B cell (primary cell): ENCODE data around the gene GALNT18. TPM values are rescaled to one million over a fixed set of nuclear protein-coding genes. Genes with fewer than 3 reads are reported as not detected.

Experiments used
- ATAC-seq: fragments of 200-7000 bp; cut with Tn5 transposase; one replicate; pipeline ENCODE4 v1.10.0; 2021; ENCODE audit warnings: low read depth, mild to moderate bottlenecking, moderate number of reproducible peaks, moderate library complexity
- CTCF ChIA-PET: fragments of 350-600 bp; sonication (Branson Sonifier 250); formaldehyde crosslinking; loops from one replicate; lab custom pipeline; 2021; ENCODE audit warnings: antibody characterized with exemption, inconsistent platforms; lab: Charles Lee
- POLR2A ChIA-PET: fragments of 350-600 bp; sonication (Branson Sonifier 250); formaldehyde crosslinking; loops from one replicate; lab custom pipeline; 2021; ENCODE audit warnings: antibody characterized with exemption; lab: Charles Lee
- DNase-seq: peaks from one replicate; pipeline ENCODE4 v3.0.0; 2013
- H2AFZ ChIP-seq: 2 replicates; pipeline ENCODE4 v1.6.1; 2012; ENCODE audit warnings: mild to moderate bottlenecking, low read depth, low read length; ENCODE audit not compliant: insufficient read depth, poor library complexity, severe bottlenecking
- H3K27ac ChIP-seq, 2 donors: 1 replicate in 1 of 2; 2 replicates in 1 of 2; pipeline ENCODE4 v1.5.1; 2012 to 2013; ENCODE audit warnings: low read length in 2 of 2, mild to moderate bottlenecking in 2 of 2, moderate library complexity in 1 of 2
- H3K27me3 ChIP-seq, 4 experiments: fragments of 200-600 bp in 1 of 4; sonication (generic) in 1 of 4; replicated peaks in 1 of 4; 1 replicate in 2 of 4; 2 replicates in 2 of 4; pipeline versions ENCODE4 v1.6.1 to v1.7.0; 2013 to 2016; ENCODE audit warnings: low read length in 3 of 4, mild to moderate bottlenecking in 2 of 4, mixed read lengths in 1 of 4, moderate library complexity in 1 of 4; ENCODE audit not compliant: insufficient read depth in 4 of 4, control insufficient read depth in 3 of 4; ENCODE audit errors: control extremely low read depth in 1 of 4
- H3K36me3 ChIP-seq, 2 experiments: replicated peaks in 1 of 2; 1 replicate in 1 of 2; 2 replicates in 1 of 2; pipeline versions ENCODE4 v1.6.1 to v1.7.1; 2013; ENCODE audit warnings: low read length in 1 of 2; ENCODE audit not compliant: insufficient read depth in 2 of 2, control insufficient read depth in 1 of 2; ENCODE audit errors: control extremely low read depth in 1 of 2, extremely low read depth in 1 of 2
- H3K4me1 ChIP-seq, 2 donors: fragments of 200-600 bp in 1 of 2; sonication (generic) in 1 of 2; 1 replicate in 1 of 2; 2 replicates in 1 of 2; pipeline versions ENCODE4 v1.5.1 to v1.6.1; 2013 to 2017; ENCODE audit warnings: low read length in 2 of 2; ENCODE audit not compliant: control insufficient read depth in 2 of 2, insufficient read depth in 2 of 2
- H3K4me2 ChIP-seq: replicated peaks from 2 replicates; pipeline ENCODE3; 2012; ENCODE audit warnings: mild to moderate bottlenecking, low read depth, low read length; ENCODE audit not compliant: poor library complexity, severe bottlenecking
- H3K4me3 ChIP-seq, 5 experiments: fragments of 200-600 bp in 1 of 5; sonication (generic) in 1 of 5; 1 replicate in 3 of 5; 2 replicates in 2 of 5; pipeline versions ENCODE4 v1.5.1 to v1.7.0; 2011 to 2016; ENCODE audit warnings: low read length in 4 of 5, mild to moderate bottlenecking in 4 of 5, low read depth in 2 of 5, control low read depth in 1 of 5, moderate library complexity in 1 of 5; ENCODE audit not compliant: insufficient read depth in 1 of 5; ENCODE audit errors: control extremely low read depth in 1 of 5, extremely low read depth in 1 of 5
- H3K79me2 ChIP-seq: fragments of 200-600 bp; sonication (generic); one replicate; pipeline ENCODE4 v1.6.0; 2016; ENCODE audit warnings: low read length; ENCODE audit not compliant: control insufficient read depth, insufficient read depth
- H3K9ac ChIP-seq: fragments of 200-600 bp; sonication (generic); 2 replicates; pipeline ENCODE4 v1.6.1; 2017; ENCODE audit warnings: mild to moderate bottlenecking, low read length, moderate library complexity
- H3K9me3 ChIP-seq, 3 donors: one replicate each; pipeline versions ENCODE4 v1.6.1 to v1.7.1; 2013; ENCODE audit warnings: low read length in 2 of 3; ENCODE audit not compliant: control insufficient read depth in 2 of 3, insufficient read depth in 1 of 3; ENCODE audit errors: control extremely low read depth in 1 of 3
- H4K20me1 ChIP-seq: 2 replicates; pipeline ENCODE4 v1.6.0; 2012; ENCODE audit warnings: mild to moderate bottlenecking, low read length; ENCODE audit not compliant: insufficient read depth, control insufficient read depth, poor library complexity, severe bottlenecking
- H3K27ac Mint-ChIP-seq: one replicate; pipeline ENCODE4 v1.8.0; 2021; ENCODE audit warnings: mixed read lengths
- H3K27me3 Mint-ChIP-seq: one replicate; pipeline ENCODE4 v1.8.0; 2021; ENCODE audit warnings: mixed read lengths
- H3K4me1 Mint-ChIP-seq: one replicate; pipeline ENCODE4 v1.8.0; 2021; ENCODE audit warnings: mixed read lengths
- H3K4me3 Mint-ChIP-seq: one replicate; pipeline ENCODE4 v1.8.0; 2021; ENCODE audit warnings: mixed read lengths
- H3K9me3 Mint-ChIP-seq: one replicate; pipeline ENCODE4 v1.8.0; 2022; ENCODE audit warnings: mixed read lengths; ENCODE audit not compliant: insufficient read depth
- EZH2 ChIP-seq: IDR thresholded peaks from 2 replicates; pipeline ENCODE4 v1.6.1; 2012; ENCODE audit warnings: borderline replicate concordance, low read depth, mild to moderate bottlenecking, moderate library complexity, low read length; ENCODE audit not compliant: insufficient read depth, poor library complexity, severe bottlenecking
- WGBS: methylation state at CpG from one replicate; pipeline ENCODE4 v1.1.5; 2013; ENCODE audit warnings: missing lambda C conversion rate; ENCODE audit not compliant: insufficient coverage; 5-methylcytosine and 5-hydroxymethylcytosine counted together
- intact Hi-C: fragments of 100-400 bp; cut with micrococcal nuclease; formaldehyde crosslinking; loops from one replicate; pipeline ENCODE4 v1.10.0; 2022
- polyA plus RNA-seq: library from polyadenylated mRNA; depleted of rRNA; stranded (reverse); fragments of >200 nt; gene quantifications from 2 replicates; pipeline ENCODE4 v1.2.3, GENCODE V29; 2012
- total RNA-seq, 2 donors: library from RNA; stranded (reverse); fragments of 120-200 nt in 1 of 2; gene quantifications; 1 replicate in 1 of 2; 2 replicates in 1 of 2; pipeline versions ENCODE4 v1.2.3 to v1.2.4, GENCODE V29; 2013 to 2022
- TF ChIP-seq, protein P1 (sequence below): fragments of 200-600 bp; IDR thresholded peaks from one replicate; pipeline ENCODE4 v1.8.0; 2022; ENCODE audit warnings: antibody characterized with exemption, mild to moderate bottlenecking

Gene GALNT18
- total and polyA plus RNA-seq, 2 donors (not counting 1 experiment from before 2014, with no cell fraction given): not detected

GRCh38 chr11:11407065-11407762 lies 214.6 kb downstream of the GALNT18 start:
- no peak for DNase-seq
- Histone ChIP-seq H3K4me1 (no peaks in the 10 kb centered on the region), H3K27me3 (peaks cover 0 to 3% (median 0%) of the 10 kb centered on the region in 4 experiments), H3K36me3 (no peaks in the 10 kb centered on the region), H3K4me3 (no peak overlapping the region), H2AFZ (no peak overlapping the region), H3K4me2 (no peak overlapping the region), H3K79me2 (no peaks in the 10 kb centered on the region), H3K27ac (no peak overlapping the region), H3K9me3 (no peaks in the 10 kb centered on the region), H3K9ac (no peak overlapping the region), H4K20me1 (no peaks in the 10 kb centered on the region)
- H3K4me3 Mint-ChIP-seq: no peak overlapping the region
- CTCF ChIA-PET: no interaction called here
- peaks cover 16% of the 10 kb centered on the region for H3K27me3 Mint-ChIP-seq
- POLR2A ChIA-PET: no interaction called here
- no peak overlapping the region for H3K27ac Mint-ChIP-seq
- intact Hi-C loops: no loop called here
- 62% methylated on average over 7 of the region's 9 CpGs for WGBS
- no peak for ATAC-seq
- TF ChIP-seq, protein P1, sequence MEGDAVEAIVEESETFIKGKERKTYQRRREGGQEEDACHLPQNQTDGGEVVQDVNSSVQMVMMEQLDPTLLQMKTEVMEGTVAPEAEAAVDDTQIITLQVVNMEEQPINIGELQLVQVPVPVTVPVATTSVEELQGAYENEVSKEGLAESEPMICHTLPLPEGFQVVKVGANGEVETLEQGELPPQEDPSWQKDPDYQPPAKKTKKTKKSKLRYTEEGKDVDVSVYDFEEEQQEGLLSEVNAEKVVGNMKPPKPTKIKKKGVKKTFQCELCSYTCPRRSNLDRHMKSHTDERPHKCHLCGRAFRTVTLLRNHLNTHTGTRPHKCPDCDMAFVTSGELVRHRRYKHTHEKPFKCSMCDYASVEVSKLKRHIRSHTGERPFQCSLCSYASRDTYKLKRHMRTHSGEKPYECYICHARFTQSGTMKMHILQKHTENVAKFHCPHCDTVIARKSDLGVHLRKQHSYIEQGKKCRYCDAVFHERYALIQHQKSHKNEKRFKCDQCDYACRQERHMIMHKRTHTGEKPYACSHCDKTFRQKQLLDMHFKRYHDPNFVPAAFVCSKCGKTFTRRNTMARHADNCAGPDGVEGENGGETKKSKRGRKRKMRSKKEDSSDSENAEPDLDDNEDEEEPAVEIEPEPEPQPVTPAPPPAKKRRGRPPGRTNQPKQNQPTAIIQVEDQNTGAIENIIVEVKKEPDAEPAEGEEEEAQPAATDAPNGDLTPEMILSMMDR: no peak
- TF ChIP-seq EZH2: no peak
- H3K4me1 Mint-ChIP-seq: no peaks in the 10 kb centered on the region
- H3K9me3 Mint-ChIP-seq: no peaks in the 10 kb centered on the region

GRCh38 chr11:11406652-11407051 lies 215.2 kb downstream of the GALNT18 start:
- H3K27me3 Mint-ChIP-seq: peaks cover 16% of the 10 kb centered on the region
- CTCF ChIA-PET: no interaction called here
- H3K9me3 Mint-ChIP-seq: no peaks in the 10 kb centered on the region

More at GRCh38 chr11:11406652-11407051, 215.2 kb downstream of the GALNT18 start:
- no peaks in the 10 kb centered on the region for H4K20me1 ChIP-seq
- Mint-ChIP-seq H3K4me1 (no peaks in the 10 kb centered on the region), H3K4me3 (no peak overlapping the region), H3K27ac (no peak overlapping the region)
- TF ChIP-seq, protein P1: no peak
- no peak for TF ChIP-seq EZH2
- DNase-seq (no peak), ATAC-seq (no peak)
- no peaks in the 10 kb centered on the region for H3K4me1 ChIP-seq
- no peaks in the 10 kb centered on the region for H3K79me2 ChIP-seq
- POLR2A ChIA-PET: no interaction called here
- intact Hi-C loops: no loop called here
- WGBS: 75% methylated on average over 2 of the region's 3 CpGs
- no peak overlapping the region for H2AFZ ChIP-seq
- no peaks in the 10 kb centered on the region for H3K27me3 ChIP-seq
- H3K27ac ChIP-seq: no peak overlapping the region
- no peak overlapping the region for H3K4me2 ChIP-seq
- H3K9me3 ChIP-seq: no peaks in the 10 kb centered on the region
- no peak overlapping the region for H3K9ac ChIP-seq
- H3K36me3 ChIP-seq: no peaks in the 10 kb centered on the region
- no peak overlapping the region for H3K4me3 ChIP-seq
